Caki2 (cell line): ENCODE results near the gene RAB32. TPM values are rescaled to one million over a fixed set of nuclear protein-coding genes. Genes with fewer than 3 reads are reported as not detected.
"Not testable (repeated sequence)": the region's sequence is repeated elsewhere in the genome, so short reads cannot be mapped to it uniquely, and the experiment has no call there.

Experiments used
- DNase-seq: peaks from one replicate; pipeline ENCODE4 v3.0.0-alpha.2; 2015; ENCODE audit warnings: low read depth
- in situ Hi-C: cut with HindIII; loops from 2 replicates; pipeline ENCODE4 v1.10.0; 2016; ENCODE audit warnings: low sequenced_read_pairs, low pct_unique_long_range_greater_than_20kb, mixed read lengths
- total RNA-seq: library from RNA; depleted of rRNA; stranded (reverse); fragments of >200 nt; shearing (Covaris generic); gene quantifications from 2 replicates; pipeline ENCODE4 v1.2.3, GENCODE V29; 2014; ENCODE audit warnings: low replicate concordance; rRNA removed

RAB32 gene
- total RNA-seq = 129 and 163 TPM in 2 replicates

GRCh38 chr6:146543211-146543939 is at the start of gene RAB32:
Gene RAB32, plus strand, starts transcription at chr6:146543833. Its CDS starts 39 bp downstream, at chr6:146543872.
- peak; percentile 95 for DNase-seq
- in situ Hi-C loops = no loop called here

- in situ Hi-C loops = no loop called here
- DNase-seq = no peak
These were observed 45.3 kb upstream of the RAB32 start for GRCh38 chr6:146498309-146498708.

- in situ Hi-C loops = no loop called here
- DNase-seq = no peak
These were observed 40.5 kb upstream of the RAB32 start for GRCh38 chr6:146503096-146503495.

GRCh38 chr6:146515212-146515611 is 28.4 kb upstream of the RAB32 start:
- in situ Hi-C loops = no loop called here
- no peak for DNase-seq

GRCh38 chr6:146526192-146526591 is 17.4 kb upstream of the RAB32 start:
- no peak for DNase-seq
- in situ Hi-C loops = no loop called here

GRCh38 chr6:146532702-146533101 is 10.9 kb upstream of the RAB32 start:
- in situ Hi-C loops = no loop called here
- no peak for DNase-seq

- DNase-seq = no peak
- in situ Hi-C loops = no loop called here
These were observed 787 bp upstream of the RAB32 start for GRCh38 chr6:146542881-146543210.

GRCh38 chr6:146543940-146544615 is 445 bp downstream of the RAB32 start:
- DNase-seq = peak; percentile 76
- in situ Hi-C loops = no loop called here

GRCh38 chr6:146544616-146545182 is 1.1 kb downstream of the RAB32 start:
- no peak for DNase-seq
- in situ Hi-C loops = no loop called here

GRCh38 chr6:146545581-146545980 is 1.9 kb downstream of the RAB32 start:
- DNase-seq = peak; percentile 30

GRCh38 chr6:146546443-146547043 is 2.9 kb downstream of the RAB32 start:
- in situ Hi-C loops = no loop called here
- DNase-seq = peak; percentile 66

More at GRCh38 chr6:146545581-146545980, 1.9 kb downstream of the RAB32 start:
- in situ Hi-C loops = no loop called here

GRCh38 chr6:146547889-146548288 is 4.3 kb downstream of the RAB32 start:
- no peak for DNase-seq
- in situ Hi-C loops = no loop called here

- in situ Hi-C loops = no loop called here
- no peak for DNase-seq
These were observed 5.3 kb downstream of the RAB32 start for GRCh38 chr6:146548898-146549374.

- in situ Hi-C loops = no loop called here
These were observed 7.3 kb downstream of the RAB32 start for GRCh38 chr6:146550911-146551310.

GRCh38 chr6:146551545-146551944 is 7.9 kb downstream of the RAB32 start:
- in situ Hi-C loops = no loop called here
- no peak for DNase-seq

More at GRCh38 chr6:146550911-146551310, 7.3 kb downstream of the RAB32 start:
- no peak for DNase-seq

- in situ Hi-C loops = no loop called here
- DNase-seq = no peak
These were observed 9.9 kb downstream of the RAB32 start for GRCh38 chr6:146553377-146554135.

- in situ Hi-C loops = no loop called here
- no peak for DNase-seq
These were observed 17.0 kb downstream of the RAB32 start for GRCh38 chr6:146560607-146561006.

GRCh38 chr6:146566661-146567060 is 23.0 kb downstream of the RAB32 start:
- DNase-seq, in situ Hi-C loops: not testable (repeated sequence)
